Transverse colon (tissue), 4 donors: ENCODE measurements around the gene HOXC13. TPM values are rescaled to one million over a fixed set of nuclear protein-coding genes. Genes with fewer than 3 reads are reported as not detected.

Source experiments
- DNase-seq: peaks from one replicate; pipeline ENCODE4 v3.0.0-alpha.2; 2019
- H3K27ac ChIP-seq, 4 donors: fragments of 200-600 bp; sonication (generic); 2 replicates each; pipeline ENCODE4 v1.5.1; 2016 to 2018; ENCODE audit warnings: inconsistent platforms in 4 of 4
- H3K27me3 ChIP-seq: fragments of 200-600 bp; sonication (generic); 2 replicates; pipeline ENCODE4 v1.5.1; 2017; ENCODE audit warnings: inconsistent platforms
- H3K36me3 ChIP-seq, 4 donors: fragments of 200-600 bp; sonication (generic); 2 replicates each; pipeline ENCODE4 v1.5.1; 2017 to 2019; ENCODE audit warnings: inconsistent platforms in 4 of 4
- H3K4me1 ChIP-seq, 4 donors: fragments of 200-600 bp; sonication (generic); 2 replicates each; pipeline ENCODE4 v1.5.1; 2017 to 2020; ENCODE audit warnings: inconsistent platforms in 4 of 4
- H3K4me3 ChIP-seq, 4 donors: fragments of 200-600 bp; sonication (generic); 1 replicate in 1 of 4; 2 replicates in 3 of 4; pipeline versions ENCODE4 v1.5.1 to v1.6.1; 2017 to 2019; ENCODE audit warnings: inconsistent platforms in 4 of 4
- H3K9me3 ChIP-seq, 2 donors: fragments of 200-600 bp; sonication (generic); 2 replicates each; pipeline ENCODE4 v1.5.1; 2017 to 2019; ENCODE audit warnings: inconsistent platforms in 2 of 2
- EP300 ChIP-seq: sonication (generic); formaldehyde crosslinking; IDR thresholded peaks from one replicate; pipeline ENCODE4 v1.6.1; 2017; ENCODE audit warnings: antibody characterized with exemption, low read depth
- POLR2A ChIP-seq: fragments of 450-650 bp; IDR thresholded peaks from one replicate; pipeline ENCODE4 v1.6.1; 2016; ENCODE audit warnings: antibody characterized with exemption, mild to moderate bottlenecking, moderate library complexity
- POLR2AphosphoS5 ChIP-seq, 3 donors: sonication (generic); formaldehyde crosslinking; IDR thresholded peaks; one replicate each; pipeline ENCODE4 v1.6.1; 2016; ENCODE audit warnings: antibody characterized with exemption in 3 of 3
- WGBS, 2 donors: methylation state at CpG; one replicate each; pipeline ENCODE4 v1.1.5; 2018; ENCODE audit warnings: low coverage in 1 of 2; 5-methylcytosine and 5-hydroxymethylcytosine counted together
- in situ Hi-C, 4 donors: fragments of 200-750 bp; cut with MboI; loops; one replicate each; pipeline versions ENCODE4 v1.15.0 to v1.15.1; 2017; ENCODE audit warnings: low sequenced_read_pairs in 3 of 4, low pct_ligation_motif_present in 1 of 4, low pct_unique_long_range_greater_than_20kb in 1 of 4
- intact Hi-C: fragments of 100-400 bp; cut with DNase I; formaldehyde crosslinking; loops from one replicate; pipeline ENCODE4 v1.15.1; 2023; ENCODE audit warnings: low total_unique reads
- total RNA-seq, 4 donors: library from RNA; depleted of rRNA; stranded (reverse); fragments of >200 nt; gene quantifications; one replicate each; pipeline ENCODE4 v1.1.0, GENCODE V29; 2016
- TF ChIP-seq, protein P1 (sequence below), 5 experiments: fragments of 200-600 bp in 3 of 5; fragments of 450-650 bp in 2 of 5; sonication (generic) in 3 of 5; IDR thresholded peaks; 1 replicate in 2 of 5; 2 replicates in 3 of 5; pipeline ENCODE4 v1.5.1; 2016 to 2017; ENCODE audit warnings: antibody characterized with exemption in 5 of 5, inconsistent platforms in 3 of 5, mild to moderate bottlenecking in 2 of 5, moderate library complexity in 1 of 5

HOXC13 gene
- total RNA-seq, 4 donors from 2014 or later: not detected

GRCh38 chr12:53978477-53979356, 40.1 kb downstream of the HOXC13 start:
- Histone ChIP-seq H3K4me3 (no peak overlapping the region), H3K27ac (no peak overlapping the region), H3K27me3 (peaks cover 100% of the 10 kb centered on the region), H3K4me1 (peaks cover 0 to 32% (median 18%) of the 10 kb centered on the region in 4 donors), H3K36me3 (no peaks in the 10 kb centered on the region), H3K9me3 (peaks cover 0 to 5% of the 10 kb centered on the region in 2 donors)
- peak; percentile 60 for DNase-seq
- 11 to 23% methylated on average over 3 to 15 of the region's 15 CpGs for WGBS, 2 donors
- TF ChIP-seq POLR2A: no peak
- in situ Hi-C loops (loop anchor here in 1 of 4 donors (25.0 kb wide), 1 partner anchor 191 kb away; no protein-coding TSS in a partner anchor), intact Hi-C loops (loop anchor here (1.0 kb wide), 1 partner anchor 42 kb away; no protein-coding TSS in a partner anchor)

- TF ChIP-seq EP300 (no peak), POLR2A (no peak), POLR2AphosphoS5 (IDR thresholded peaks at IDR 0.05) (no peak)
- Histone ChIP-seq H3K4me3 (no peak overlapping the region), H3K27me3 (peaks cover 100% of the 10 kb centered on the region), H3K36me3 (no peaks in the 10 kb centered on the region), H3K4me1 (peaks cover 0 to 24% (median 8%) of the 10 kb centered on the region in 4 donors), H3K27ac (no peak overlapping the region), H3K9me3 (peaks cover 0 to 5% of the 10 kb centered on the region in 2 donors)
- in situ Hi-C loops (loop anchor here in 1 of 4 donors (25.0 kb wide), 1 partner anchor 193 kb away; no protein-coding TSS in a partner anchor), intact Hi-C loops (no loop called here)
- WGBS, 2 donors: 65% methylated on average over 7 of the region's 7 CpGs; no CpG with 5 or more reads in 1 of the 2 donors
- DNase-seq: no peak
These were observed 41.6 kb downstream of the HOXC13 start for GRCh38 chr12:53980104-53980801.

GRCh38 chr12:53980802-53981496, 42.3 kb downstream of the HOXC13 start:
- H3K4me3 ChIP-seq: no peak overlapping the region

GRCh38 chr12:53981634-53982565, 43.3 kb downstream of the HOXC13 start:
- in situ Hi-C loops (loop anchor here in 1 of 4 donors (25.0 kb wide), 1 partner anchor 195 kb away; no protein-coding TSS in a partner anchor), intact Hi-C loops (no loop called here)
- TF ChIP-seq EP300: no peak
- no peak for TF ChIP-seq POLR2AphosphoS5 (IDR thresholded peaks at IDR 0.05)
- TF ChIP-seq, protein P1, sequence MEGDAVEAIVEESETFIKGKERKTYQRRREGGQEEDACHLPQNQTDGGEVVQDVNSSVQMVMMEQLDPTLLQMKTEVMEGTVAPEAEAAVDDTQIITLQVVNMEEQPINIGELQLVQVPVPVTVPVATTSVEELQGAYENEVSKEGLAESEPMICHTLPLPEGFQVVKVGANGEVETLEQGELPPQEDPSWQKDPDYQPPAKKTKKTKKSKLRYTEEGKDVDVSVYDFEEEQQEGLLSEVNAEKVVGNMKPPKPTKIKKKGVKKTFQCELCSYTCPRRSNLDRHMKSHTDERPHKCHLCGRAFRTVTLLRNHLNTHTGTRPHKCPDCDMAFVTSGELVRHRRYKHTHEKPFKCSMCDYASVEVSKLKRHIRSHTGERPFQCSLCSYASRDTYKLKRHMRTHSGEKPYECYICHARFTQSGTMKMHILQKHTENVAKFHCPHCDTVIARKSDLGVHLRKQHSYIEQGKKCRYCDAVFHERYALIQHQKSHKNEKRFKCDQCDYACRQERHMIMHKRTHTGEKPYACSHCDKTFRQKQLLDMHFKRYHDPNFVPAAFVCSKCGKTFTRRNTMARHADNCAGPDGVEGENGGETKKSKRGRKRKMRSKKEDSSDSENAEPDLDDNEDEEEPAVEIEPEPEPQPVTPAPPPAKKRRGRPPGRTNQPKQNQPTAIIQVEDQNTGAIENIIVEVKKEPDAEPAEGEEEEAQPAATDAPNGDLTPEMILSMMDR (IDR thresholded peaks at IDR 0.05): no peak
- no peak for TF ChIP-seq POLR2A
- DNase-seq: no peak
- Histone ChIP-seq H3K27me3 (peaks cover 100% of the 10 kb centered on the region), H3K4me1 (peaks cover 6 to 29% (median 16%) of the 10 kb centered on the region in 4 donors), H3K27ac (no peak overlapping the region), H3K4me3 (no peak overlapping the region), H3K36me3 (no peaks in the 10 kb centered on the region), H3K9me3 (no peaks in the 10 kb centered on the region)
- WGBS, 2 donors: 62 to 68% methylated on average over 7 to 30 of the region's 30 CpGs

More at GRCh38 chr12:53980802-53981496, 42.3 kb downstream of the HOXC13 start:
- intact Hi-C loops (no loop called here), in situ Hi-C loops (loop anchor here in 1 of 4 donors (25.0 kb wide), 1 partner anchor 194 kb away; no protein-coding TSS in a partner anchor)
- peaks cover 0 to 5% of the 10 kb centered on the region in 2 donors for H3K9me3 ChIP-seq
- H3K4me1 ChIP-seq: peaks cover 6 to 26% (median 11%) of the 10 kb centered on the region in 4 donors
- H3K36me3 ChIP-seq: no peaks in the 10 kb centered on the region
- no peak overlapping the region for H3K27ac ChIP-seq
- H3K27me3 ChIP-seq: peaks cover 100% of the 10 kb centered on the region
- 54 to 76% methylated on average over 2 to 15 of the region's 15 CpGs for WGBS, 2 donors
- no peak for TF ChIP-seq EP300
- no peak for TF ChIP-seq POLR2A
- TF ChIP-seq POLR2AphosphoS5 (IDR thresholded peaks at IDR 0.05): no peak
- TF ChIP-seq, protein P1 (IDR thresholded peaks at IDR 0.05): no peak
- no peak for DNase-seq
